DOHH2 (cell line): ENCODE measurements around the gene COMMD9.

ENCODE experiments used
- CTCF ChIP-seq: fragments of 200-600 bp; sonication (generic); IDR thresholded peaks from one replicate; pipeline ENCODE4 v1.5.1; 2014; ENCODE audit warnings: antibody characterized with exemption, mild to moderate bottlenecking, low read depth, low read length; ENCODE audit not compliant: poor library complexity, severe bottlenecking
- EZH2phosphoT487 ChIP-seq: fragments of 200-600 bp; sonication (generic); IDR thresholded peaks from 2 replicates; pipeline ENCODE4 v1.6.1; 2017; ENCODE audit warnings: borderline replicate concordance, mild to moderate bottlenecking, antibody characterized with exemption, low read length, moderate library complexity, mixed read lengths

DNA sequence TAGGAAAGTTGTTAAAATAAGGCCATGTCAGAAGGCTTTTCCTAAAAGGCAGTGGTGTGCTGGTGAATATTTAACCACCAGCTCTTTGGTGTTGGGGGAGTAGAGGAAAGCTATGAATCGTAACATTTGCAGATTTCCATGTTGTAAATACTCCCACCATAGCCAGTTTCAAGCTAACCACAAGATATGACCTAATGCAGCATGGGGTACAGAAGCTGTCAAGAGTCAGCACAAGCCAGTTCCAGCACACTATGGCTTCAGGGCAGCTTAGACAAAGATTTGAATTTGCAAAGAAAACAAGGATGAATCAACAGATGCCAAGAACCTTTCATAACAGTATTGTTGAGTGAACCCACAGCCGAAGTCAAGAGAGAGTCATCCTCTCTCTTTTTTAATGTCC lies 40.0 kb downstream of the COMMD9 start:
- TF ChIP-seq CTCF: no peak
- no peak for TF ChIP-seq EZH2phosphoT487
